ENCODE results near the gene PCID2.
A peak's percentile ranks its signal among the peaks of the same experiment; 100 is the strongest.

The PCID2 gene

GRCh38 chr13:113219256-113219940 is 10.9 kb upstream of the PCID2 start:
- no peak for DNase-seq (ENCODE audit: low spot score)

GRCh38 chr13:113218586-113218985 is 10.1 kb upstream of the PCID2 start:
- DNase-seq (ENCODE audit: low spot score), result peak; percentile 21

GRCh38 chr13:113216254-113217048 is 8.0 kb upstream of the PCID2 start:
- DNase-seq (ENCODE audit: low spot score), result peak; percentile 78

GRCh38 chr13:113211774-113212173 is 3.3 kb upstream of the PCID2 start:
- DNase-seq (ENCODE audit: low spot score), result peak; percentile 10

GRCh38 chr13:113210833-113211232 is 2.4 kb upstream of the PCID2 start:
- no peak for DNase-seq (ENCODE audit: low spot score)

GRCh38 chr13:113209759-113210421 is 1.4 kb upstream of the PCID2 start:
- DNase-seq (ENCODE audit: low spot score), result peak; percentile 77

GRCh38 chr13:113209336-113209758 is 878 bp upstream of the PCID2 start, which contains the start of gene CUL4A:
TSS of gene CUL4A (plus strand) at chr13:113209613. CDS start at chr13:113209628, 15 bp downstream.
- peak; percentile 82 for DNase-seq (ENCODE audit: low spot score)

- peak; percentile 60 for DNase-seq (ENCODE audit: low spot score)
These were observed 514 bp downstream of the PCID2 start for GRCh38 chr13:113207890-113208420.

- no peak for DNase-seq (ENCODE audit: low spot score)
These were observed 1.0 kb downstream of the PCID2 start for GRCh38 chr13:113207460-113207859.

GRCh38 chr13:113205428-113205931 is 3.0 kb downstream of the PCID2 start:
- no peak for DNase-seq (ENCODE audit: low spot score)

- DNase-seq (ENCODE audit: low spot score), result no peak
These were observed 4.1 kb downstream of the PCID2 start for GRCh38 chr13:113204378-113204734.

- no peak for DNase-seq (ENCODE audit: low spot score)
These were observed 4.7 kb downstream of the PCID2 start for GRCh38 chr13:113203507-113204377.

GRCh38 chr13:113202912-113203311 is 5.6 kb downstream of the PCID2 start:
- DNase-seq (ENCODE audit: low spot score), result no peak

GRCh38 chr13:113201815-113202214 is 6.7 kb downstream of the PCID2 start:
- DNase-seq (ENCODE audit: low spot score), result no peak

- DNase-seq (ENCODE audit: low spot score), result no peak
These were observed 11.3 kb downstream of the PCID2 start for GRCh38 chr13:113196970-113197737.

GRCh38 chr13:113195360-113195759 is 13.1 kb downstream of the PCID2 start:
- no peak for DNase-seq (ENCODE audit: low spot score)

- DNase-seq (ENCODE audit: low spot score), result no peak
These were observed 15.6 kb downstream of the PCID2 start for GRCh38 chr13:113192902-113193301.

GRCh38 chr13:113192279-113192678 is 16.2 kb downstream of the PCID2 start:
- no peak for DNase-seq (ENCODE audit: low spot score)

GRCh38 chr13:113190181-113190580 is 18.3 kb downstream of the PCID2 start:
- no peak for DNase-seq (ENCODE audit: low spot score)

- no peak for DNase-seq (ENCODE audit: low spot score)
These were observed 20.4 kb downstream of the PCID2 start for GRCh38 chr13:113187883-113188665.

Measured in kidney tubule cell (primary cell).